AG09319 (cell line): ENCODE data around the gene NHP2.
"Not testable (repeated sequence)": the region's sequence is repeated elsewhere in the genome, so short reads cannot be mapped to it uniquely, and the experiment has no call there.

Experiments
- DNase-seq: peaks from one replicate; pipeline ENCODE4 v3.0.0-alpha.2; 2010; ENCODE audit warnings: low read depth; ENCODE audit errors: extremely low read depth
- CTCF ChIP-seq: IDR thresholded peaks from 2 replicates; pipeline ENCODE4 v1.5.1; 2011; ENCODE audit warnings: low read depth, mild to moderate bottlenecking, inconsistent platforms, low read length, moderate library complexity

NHP2 gene

GRCh38 chr5:178130576-178131445 lies 22.9 kb downstream of the NHP2 start, which contains the start of gene RMND5B:
Gene RMND5B, plus strand, starts transcription at chr5:178131014. Its CDS starts 7,106 bp downstream, at chr5:178138120.
- no peak for TF ChIP-seq CTCF
- peak; percentile 53 for DNase-seq

GRCh38 chr5:178130234-178130575 lies 23.5 kb downstream of the NHP2 start:
- not testable (repeated sequence) for DNase-seq

DNA sequence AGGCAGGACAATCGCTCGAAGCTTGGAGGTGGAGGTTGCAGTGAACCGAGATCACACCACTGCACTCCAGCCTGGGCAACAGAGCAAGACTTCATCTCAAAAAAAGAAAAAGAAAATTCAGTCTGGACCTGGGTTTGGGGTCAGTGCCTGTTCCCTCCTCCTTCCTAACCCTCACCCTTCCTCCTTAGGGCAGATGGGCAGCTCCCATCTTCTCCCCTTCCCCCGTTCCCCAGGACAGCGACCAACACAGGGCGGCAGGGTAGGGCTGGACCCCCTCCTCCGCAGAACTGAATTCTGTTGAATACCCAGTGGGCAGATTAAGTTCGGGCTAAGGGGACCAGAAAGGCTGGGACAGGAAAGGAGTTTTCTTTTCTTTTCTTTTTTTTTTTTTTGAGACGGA lies 24.4 kb downstream of the NHP2 start:
- no peak for TF ChIP-seq CTCF
- no peak for DNase-seq

GRCh38 chr5:178127300-178128009 lies 26.2 kb downstream of the NHP2 start:
- not testable (repeated sequence) for DNase-seq

- DNase-seq = no peak
Measured at GRCh38 chr5:178126556-178126955, 27.1 kb downstream of the NHP2 start.

DNA sequence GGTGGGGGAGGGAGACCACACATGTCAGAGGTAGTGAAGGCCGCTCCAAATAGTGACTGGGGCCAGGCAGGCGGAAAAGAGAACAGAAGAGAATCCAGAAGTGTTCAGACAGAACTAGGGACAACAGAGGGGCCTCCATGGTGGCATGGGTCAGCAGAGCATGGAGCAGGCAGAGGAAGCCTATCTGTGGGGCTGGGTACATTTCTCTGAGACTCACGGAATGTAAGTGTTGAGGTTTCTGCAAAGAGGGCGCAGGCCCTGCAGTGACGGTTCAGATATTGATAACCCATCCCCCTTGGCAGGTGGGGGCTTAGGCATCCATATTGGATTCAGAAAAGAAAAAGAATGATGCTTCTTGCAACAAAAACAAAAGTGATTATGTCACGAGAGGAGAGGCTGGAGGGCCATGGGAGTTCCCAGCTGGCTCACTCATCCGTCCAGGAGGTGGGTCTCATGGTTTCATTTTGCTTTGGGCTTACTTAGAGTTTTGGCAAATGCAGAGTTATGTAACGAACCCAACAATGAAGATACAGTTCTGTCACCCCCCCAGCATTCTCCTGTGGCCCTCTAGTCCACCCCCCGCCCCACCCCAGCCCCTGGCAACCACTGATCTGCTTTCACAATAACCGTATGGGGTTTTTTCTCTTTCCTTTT lies 28.3 kb downstream of the NHP2 start:
- DNase-seq = no peak
- no peak for TF ChIP-seq CTCF

More at GRCh38 chr5:178126556-178126955, 27.1 kb downstream of the NHP2 start:
- TF ChIP-seq CTCF = no peak

DNA sequence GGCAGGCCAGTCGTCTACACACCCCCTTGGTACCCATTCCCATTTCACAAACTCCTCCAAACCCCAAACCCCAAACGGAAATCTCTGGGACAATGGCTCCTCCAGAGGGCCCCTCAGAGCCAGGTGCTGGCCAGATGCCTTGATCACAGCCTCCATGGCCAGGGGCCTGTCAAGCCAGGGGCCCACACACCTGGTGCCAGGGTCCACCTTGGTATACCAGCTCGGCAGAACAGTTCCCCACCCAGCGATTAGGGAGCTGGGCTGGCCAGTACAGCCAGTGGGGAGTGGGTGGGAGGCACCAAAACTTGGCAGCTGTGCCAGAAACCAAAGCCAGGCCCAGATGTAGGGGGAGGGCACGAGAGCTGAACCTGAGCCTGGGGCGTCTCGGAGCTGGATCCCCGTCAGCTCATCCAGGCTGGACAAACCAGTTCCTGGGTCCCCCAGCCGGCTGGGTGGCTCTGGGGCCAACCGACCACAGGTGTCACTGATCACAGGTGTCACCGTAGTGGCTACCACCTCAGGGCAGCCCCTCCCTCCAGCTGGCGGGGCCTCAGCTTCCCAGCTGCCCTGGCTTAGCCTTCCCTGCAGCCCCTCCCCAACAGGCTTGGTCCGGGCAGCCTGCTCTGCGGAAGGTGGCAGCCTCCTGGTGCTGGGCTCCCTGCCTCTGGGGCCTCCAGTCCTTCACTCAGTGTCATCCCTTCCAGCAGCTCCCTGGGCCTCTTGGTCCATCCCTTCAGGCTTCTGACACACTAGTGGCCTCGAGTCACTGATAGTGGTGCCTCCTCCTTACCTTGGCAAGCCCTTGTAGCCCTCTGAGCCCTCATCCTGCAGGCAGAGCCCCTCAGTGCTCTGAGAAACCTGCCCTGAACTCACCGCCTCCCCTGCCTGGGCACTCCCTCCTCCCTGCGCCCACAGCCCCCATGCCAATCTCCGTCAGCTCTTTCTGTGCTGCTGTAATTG lies 29.4 kb downstream of the NHP2 start:
- no peak for DNase-seq
- no peak for TF ChIP-seq CTCF
